Psoas muscle (tissue), 8 donors: ENCODE results near the gene RSPRY1. TPM values are rescaled to one million over a fixed set of nuclear protein-coding genes. Genes with fewer than 3 reads are reported as not detected.

Experiments
- ATAC-seq, 4 donors: fragments of 200-7000 bp; cut with Tn5 transposase; one replicate each; pipeline ENCODE4 v1.9.1; 2020; ENCODE audit warnings: moderate library complexity in 3 of 4, mild to moderate bottlenecking in 2 of 4
- DNase-seq, 2 donors: peaks; one replicate each; pipeline ENCODE4 v3.0.0-alpha.2; 2020
- H3K27ac ChIP-seq: fragments of 200-600 bp; one replicate; pipeline ENCODE4 v1.8.0; 2022
- H3K27me3 ChIP-seq, 3 donors: fragments of 200-600 bp in 1 of 3; one replicate each; pipeline versions ENCODE4 v1.6.1 to v1.8.0; 2013 to 2022; ENCODE audit warnings: low read length in 2 of 3, mild to moderate bottlenecking in 2 of 3, moderate library complexity in 1 of 3; ENCODE audit not compliant: insufficient read depth in 3 of 3
- H3K36me3 ChIP-seq, 2 donors: fragments of 200-600 bp in 1 of 2; one replicate each; pipeline versions ENCODE4 v1.6.1 to v1.8.0; 2013 to 2022; ENCODE audit warnings: low read depth in 1 of 2, mild to moderate bottlenecking in 1 of 2, moderate library complexity in 1 of 2; ENCODE audit not compliant: insufficient read depth in 1 of 2
- H3K4me1 ChIP-seq: fragments of 200-600 bp; one replicate; pipeline ENCODE4 v1.8.0; 2022
- H3K4me3 ChIP-seq: fragments of 200-600 bp; one replicate; pipeline ENCODE4 v1.8.0; 2022; ENCODE audit warnings: mild to moderate bottlenecking
- H3K9me3 ChIP-seq: fragments of 200-600 bp; one replicate; pipeline ENCODE4 v1.8.0; 2022
- WGBS, 3 donors: extraction: QIAGEN DNeasy Blood & Tissue Kit; methylation state at CpG; one replicate each; pipeline versions ENCODE4 v1.1.6 to v1.1.7; 2013; 5-methylcytosine and 5-hydroxymethylcytosine counted together
- intact Hi-C, 2 donors: fragments of 100-400 bp; cut with DNase I; formaldehyde crosslinking; loops; one replicate each; pipeline versions ENCODE4 v1.11.0 to v1.14.2; 2022
- polyA plus RNA-seq, 3 donors: library from polyadenylated mRNA; stranded (reverse); fragments of 200-250 nt; gene quantifications; one replicate each; pipeline ENCODE4 v1.2.3, GENCODE V29; 2013
- total RNA-seq, 4 donors: library from RNA; stranded (reverse); fragmentation: NEBNext Ultra II Directional in 2 of 4; extraction: Animal tissue kit (Norgen Biotek cat#: 25700) in 2 of 4; gene quantifications; one replicate each; pipeline versions ENCODE4 v1.2.1 to v1.2.4, GENCODE V29; 2021 to 2023
- TF ChIP-seq, protein P1 (sequence below): fragments of 200-600 bp; IDR thresholded peaks from one replicate; pipeline ENCODE4 v1.8.0; 2022; ENCODE audit warnings: antibody characterized with exemption
- donor health status: healthy with polysubstance abuse.
- donor health status: DM: no; HTN: no; CAD: no; lungs with moderate emphysema.
- donor health status: Bipolar disorder and iron deficiency.
- donor health status: healthy.
- donor health status: DM: yes; HTN: yes; CAD: no.
- donor health status: DM: no; HTN: no; CAD: no.
- donor health status: DM: no; HTN: no; CAD: no.
- donor health status: DM: yes; HTN: yes; CAD: no.

Gene RSPRY1
- total and polyA plus RNA-seq, 7 donors = 7.1 to 19.5 (median 15.2) TPM

DNA sequence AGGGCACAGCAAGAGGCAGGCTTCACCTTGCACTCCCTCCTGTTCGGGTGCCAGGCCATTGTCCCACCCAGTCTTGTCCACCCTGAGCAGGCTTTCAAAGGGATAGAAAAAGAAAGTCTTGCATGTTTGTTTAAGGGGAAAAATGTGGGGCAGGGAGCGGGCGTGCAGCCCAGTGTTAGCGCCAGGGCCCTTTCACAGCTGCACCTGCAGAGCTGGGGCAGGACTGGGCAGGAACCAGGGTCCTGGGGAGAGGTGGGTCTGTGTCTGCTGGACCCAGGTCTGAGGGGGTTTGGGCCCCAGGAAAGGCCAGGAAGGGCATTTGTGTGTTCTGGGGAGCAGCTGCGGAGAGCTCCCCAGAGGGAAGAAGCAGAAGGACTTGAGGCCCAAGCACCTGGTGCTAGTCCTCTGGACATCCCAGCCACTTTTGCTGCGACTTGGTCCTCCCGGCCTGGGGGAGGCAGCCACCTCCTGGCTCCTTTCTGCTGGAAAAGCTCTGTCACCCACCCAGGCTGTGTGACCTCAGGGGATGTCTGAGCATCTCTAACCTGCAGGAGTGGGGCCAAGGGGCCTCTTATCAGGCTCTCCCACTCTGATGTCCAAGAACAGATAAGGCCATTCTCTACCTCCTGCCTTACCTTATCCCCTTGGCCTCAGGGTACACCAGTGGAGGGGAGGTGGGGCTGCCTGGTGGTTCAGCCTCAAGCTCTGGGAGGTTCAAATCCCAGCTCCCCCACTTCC lies 45.0 kb upstream of the RSPRY1 start:
- intact Hi-C loops = loop anchor here in 1 of 2 donors (10.0 kb wide), 1 partner anchor 46 kb away; the partner anchor contains the start of gene CPNE2
- H3K36me3 ChIP-seq = no peaks in the 10 kb centered on the region
- DNase-seq = no peak
- no peaks in the 10 kb centered on the region for H3K27me3 ChIP-seq
- H3K9me3 ChIP-seq = no peaks in the 10 kb centered on the region
- H3K27ac ChIP-seq = no peak overlapping the region
- TF ChIP-seq, protein P1, sequence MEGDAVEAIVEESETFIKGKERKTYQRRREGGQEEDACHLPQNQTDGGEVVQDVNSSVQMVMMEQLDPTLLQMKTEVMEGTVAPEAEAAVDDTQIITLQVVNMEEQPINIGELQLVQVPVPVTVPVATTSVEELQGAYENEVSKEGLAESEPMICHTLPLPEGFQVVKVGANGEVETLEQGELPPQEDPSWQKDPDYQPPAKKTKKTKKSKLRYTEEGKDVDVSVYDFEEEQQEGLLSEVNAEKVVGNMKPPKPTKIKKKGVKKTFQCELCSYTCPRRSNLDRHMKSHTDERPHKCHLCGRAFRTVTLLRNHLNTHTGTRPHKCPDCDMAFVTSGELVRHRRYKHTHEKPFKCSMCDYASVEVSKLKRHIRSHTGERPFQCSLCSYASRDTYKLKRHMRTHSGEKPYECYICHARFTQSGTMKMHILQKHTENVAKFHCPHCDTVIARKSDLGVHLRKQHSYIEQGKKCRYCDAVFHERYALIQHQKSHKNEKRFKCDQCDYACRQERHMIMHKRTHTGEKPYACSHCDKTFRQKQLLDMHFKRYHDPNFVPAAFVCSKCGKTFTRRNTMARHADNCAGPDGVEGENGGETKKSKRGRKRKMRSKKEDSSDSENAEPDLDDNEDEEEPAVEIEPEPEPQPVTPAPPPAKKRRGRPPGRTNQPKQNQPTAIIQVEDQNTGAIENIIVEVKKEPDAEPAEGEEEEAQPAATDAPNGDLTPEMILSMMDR = no peak
- ATAC-seq = no peak
- WGBS, 3 donors = 86 to 87% (median 86%) methylated on average over 6 to 7 of the region's 7 CpGs
- H3K4me1 ChIP-seq = peaks cover 7% of the 10 kb centered on the region
- H3K4me3 ChIP-seq = no peak overlapping the region

DNA sequence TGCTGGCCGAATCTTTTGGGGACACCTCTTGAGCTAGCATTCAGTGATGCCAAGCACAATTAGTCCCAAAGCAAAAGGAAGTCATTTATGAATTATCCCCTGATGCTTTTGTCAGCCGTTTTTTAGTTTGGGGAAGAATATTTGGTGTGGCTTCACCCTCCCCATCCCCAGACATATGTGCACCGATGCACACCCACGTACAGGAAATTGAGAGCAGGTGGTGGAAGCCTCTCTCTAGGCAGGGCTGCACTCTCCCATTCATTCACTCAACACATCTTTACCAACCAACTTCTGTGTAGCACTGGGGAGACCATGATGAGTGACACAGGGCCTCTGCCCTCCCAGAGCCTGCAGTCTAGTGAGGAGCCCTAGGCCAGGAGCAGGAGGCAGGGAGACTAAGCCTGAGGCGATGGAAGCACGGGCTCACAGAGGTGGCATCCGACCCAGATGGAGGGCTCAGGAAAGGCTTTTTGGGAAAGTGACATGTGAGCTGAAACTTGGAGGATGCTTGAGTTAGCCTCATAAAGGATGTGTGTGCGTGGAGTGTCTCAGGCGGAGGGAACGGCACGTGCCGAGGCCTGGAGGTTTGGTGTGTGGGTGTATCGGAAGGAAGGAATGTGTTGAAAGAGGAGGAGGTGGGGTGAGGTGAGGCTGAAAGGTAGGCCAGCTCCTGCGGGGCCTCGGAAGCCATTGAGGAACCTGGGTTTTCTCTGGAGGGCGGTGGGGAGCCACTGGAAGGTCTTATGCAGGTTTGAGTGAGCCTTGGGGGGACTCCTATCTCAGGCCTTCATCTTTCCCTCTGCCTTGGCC lies 44.1 kb upstream of the RSPRY1 start:
- TF ChIP-seq, protein P1 = no peak
- ATAC-seq (no peak), DNase-seq (no peak)
- H3K4me1 ChIP-seq = peaks cover 12% of the 10 kb centered on the region
- H3K27ac ChIP-seq = no peak overlapping the region
- H3K9me3 ChIP-seq = no peaks in the 10 kb centered on the region
- no peaks in the 10 kb centered on the region for H3K27me3 ChIP-seq
- H3K36me3 ChIP-seq = no peaks in the 10 kb centered on the region
- 75 to 81% (median 79%) methylated on average over 16 of the region's 16 CpGs for WGBS, 3 donors
- intact Hi-C loops = loop anchor here in 1 of 2 donors (10.0 kb wide), 1 partner anchor 47 kb away; the partner anchor contains the start of gene CPNE2
- no peak overlapping the region for H3K4me3 ChIP-seq

DNA sequence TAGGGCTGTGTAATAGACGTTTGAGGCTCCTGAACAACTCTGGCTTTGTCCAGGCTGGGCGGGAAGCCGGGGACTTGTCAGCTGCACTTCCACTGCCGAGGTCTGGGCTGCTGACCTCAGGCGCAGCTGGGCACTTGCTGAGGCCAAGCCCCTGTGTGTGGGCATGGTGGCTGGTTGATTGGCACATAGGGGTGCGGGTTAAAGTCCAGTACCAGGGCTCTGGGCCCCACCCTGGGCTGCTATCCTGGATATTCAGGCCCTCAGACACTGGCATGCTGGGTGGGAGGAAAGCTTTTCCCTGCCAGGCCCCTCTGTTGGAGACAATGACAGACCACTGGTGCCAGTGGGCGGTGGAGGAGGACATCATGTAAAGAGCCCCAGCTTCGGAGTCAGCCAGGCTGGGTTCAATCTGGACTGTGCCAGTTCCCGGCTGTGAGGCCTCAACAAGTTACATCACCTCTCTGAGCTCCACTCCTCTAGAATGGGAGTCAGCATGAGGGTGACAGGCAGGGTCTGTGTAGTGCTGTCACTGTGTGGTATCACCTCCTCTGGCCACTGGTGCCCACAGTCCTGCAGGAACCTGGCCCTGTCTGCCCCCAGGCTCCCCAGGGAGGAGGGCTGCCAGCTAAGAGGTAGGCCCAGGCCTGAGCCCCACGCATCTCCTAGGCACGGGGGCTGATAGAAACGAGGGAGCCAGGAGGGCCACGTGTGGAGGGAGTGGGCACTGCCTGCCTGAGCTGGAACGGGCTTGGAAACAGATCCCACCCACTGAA lies 42.8 kb upstream of the RSPRY1 start:
- H3K4me3 ChIP-seq = no peak overlapping the region
- intact Hi-C loops = loop anchor here in 1 of 2 donors (10.0 kb wide), 1 partner anchor 49 kb away; the partner anchor contains the start of gene CPNE2
- no peaks in the 10 kb centered on the region for H3K36me3 ChIP-seq
- no peak overlapping the region for H3K27ac ChIP-seq
- no peaks in the 10 kb centered on the region for H3K9me3 ChIP-seq
- ATAC-seq = no peak
- H3K4me1 ChIP-seq = peaks cover 21% of the 10 kb centered on the region
- WGBS, 3 donors = 46 to 57% (median 56%) methylated on average over 14 of the region's 14 CpGs
- no peaks in the 10 kb centered on the region for H3K27me3 ChIP-seq
- TF ChIP-seq, protein P1 = no peak
- DNase-seq = no peak

DNA sequence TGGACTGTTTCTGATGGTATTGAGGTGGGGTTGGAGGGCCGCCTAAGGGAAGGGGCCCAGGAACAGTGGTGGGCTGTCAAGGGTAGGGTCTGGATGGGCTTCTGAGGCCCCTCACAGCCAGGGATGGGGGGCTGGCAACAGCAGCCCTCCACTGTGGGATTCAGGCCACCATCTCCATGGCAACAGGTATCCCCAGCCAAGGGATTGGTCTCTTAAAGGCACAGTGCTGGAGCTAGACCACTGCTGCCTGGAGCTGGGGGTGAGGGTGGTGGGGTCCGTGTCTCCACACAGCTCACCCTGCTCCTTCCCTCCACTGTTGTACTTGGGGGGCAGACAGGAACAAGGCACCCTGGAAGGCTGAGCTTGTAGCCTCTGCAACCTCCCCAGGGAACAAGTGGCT lies 42.1 kb upstream of the RSPRY1 start:
- intact Hi-C loops = loop anchor here in 1 of 2 donors (10.0 kb wide), 1 partner anchor 49 kb away; the partner anchor contains the start of gene CPNE2
- Histone ChIP-seq H3K36me3 (peaks cover 0 to 5% of the 10 kb centered on the region in 2 donors), H3K4me3 (no peak overlapping the region), H3K9me3 (no peaks in the 10 kb centered on the region), H3K27ac (no peak overlapping the region), H3K4me1 (peaks cover 21% of the 10 kb centered on the region), H3K27me3 (no peaks in the 10 kb centered on the region)
- WGBS, 3 donors = 72 to 95% (median 92%) methylated on average over 2 of the region's 2 CpGs
- DNase-seq (no peak), ATAC-seq (no peak)
- TF ChIP-seq, protein P1 = no peak
